HG02870 (cell line): ENCODE measurements around the gene SPIRE1.
"Not testable (repeated sequence)": the region's sequence is repeated elsewhere in the genome, so short reads cannot be mapped to it uniquely, and the experiment has no call there.

Experiments used
- ATAC-seq: cut with Tn5 transposase; IDR thresholded peaks from one replicate; pipeline ENCODE4 v1.9.1; 2021; ENCODE audit warnings: mild to moderate bottlenecking, moderate library complexity; ENCODE audit not compliant: unreplicated experiment

SPIRE1 gene

DNA sequence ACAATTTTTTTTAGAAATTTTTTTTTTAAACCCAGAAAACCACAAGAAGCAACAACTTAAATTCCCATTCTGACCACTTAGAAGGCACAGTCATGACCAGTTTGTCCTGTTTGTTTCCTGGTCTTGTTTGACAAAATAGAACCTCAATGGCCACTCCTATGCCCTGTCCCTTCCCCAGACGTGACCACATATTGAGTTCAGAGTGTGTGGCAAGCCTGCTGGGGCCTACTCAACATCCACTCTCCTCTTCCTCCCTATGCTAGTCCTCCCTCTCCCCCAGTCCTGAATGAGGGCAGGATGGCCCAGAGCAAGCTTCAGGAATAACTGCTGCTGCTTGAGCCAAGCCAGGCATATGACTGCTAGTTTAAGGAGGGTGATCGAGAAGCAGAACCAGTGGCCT, 160.6 kb downstream of the SPIRE1 start:
- no peak for ATAC-seq

DNA sequence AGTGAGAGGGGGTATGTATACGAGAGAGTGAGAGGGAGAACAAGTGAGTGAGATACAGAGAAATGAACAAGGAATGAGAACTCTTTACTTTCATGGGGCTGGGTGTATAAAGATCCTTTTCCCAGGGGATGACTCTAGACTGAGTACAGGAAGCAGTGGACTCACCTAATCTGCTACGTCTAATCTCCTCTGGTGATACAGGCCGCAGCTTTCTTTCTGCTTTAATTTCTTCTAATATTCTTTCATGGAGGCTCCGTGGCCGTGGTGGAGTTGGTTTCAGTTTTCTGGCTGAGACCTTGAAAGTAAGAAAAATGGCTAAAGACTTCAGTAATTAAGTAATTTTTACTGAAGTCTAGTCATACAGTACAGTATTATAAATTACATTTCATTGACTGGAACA, 165.0 kb downstream of the SPIRE1 start:
- ATAC-seq = no peak

DNA sequence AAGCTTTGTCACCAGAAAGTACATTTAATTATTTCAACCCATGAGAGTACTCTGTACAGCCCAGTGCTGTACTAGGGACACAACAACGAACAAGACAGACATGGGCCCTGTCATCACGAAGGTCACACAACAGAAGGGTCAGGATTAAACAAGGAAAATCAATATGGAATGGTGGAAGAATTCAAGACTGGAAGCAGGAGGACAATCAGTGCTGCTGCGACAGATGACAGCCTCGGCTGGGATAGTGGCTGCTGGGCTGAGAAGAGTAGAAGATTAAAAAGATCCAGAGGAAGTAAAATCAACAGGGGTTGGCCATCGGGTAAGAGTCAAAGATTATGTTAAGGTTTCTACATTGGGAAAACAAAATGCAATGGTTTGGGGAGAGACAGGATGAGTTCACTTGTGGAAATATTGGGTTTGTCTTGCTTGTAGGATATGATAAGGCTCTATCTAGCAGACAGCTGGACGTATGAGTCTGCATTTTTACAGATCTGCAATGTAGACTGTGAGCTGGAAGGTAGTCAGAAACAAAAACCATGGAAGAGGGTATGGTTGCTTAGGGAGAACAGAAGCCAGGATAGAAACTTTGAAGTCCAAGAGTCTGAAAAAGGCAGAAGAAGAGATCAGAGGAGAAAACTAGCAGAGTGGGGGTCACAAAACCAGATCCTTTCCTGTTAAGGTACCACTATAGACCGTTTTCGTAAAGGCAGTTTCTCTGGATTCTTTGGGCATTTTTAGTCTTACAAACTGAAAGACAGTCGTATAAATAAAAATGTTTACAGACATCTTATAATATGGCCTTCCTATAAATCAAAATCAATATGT, 166.1 kb downstream of the SPIRE1 start:
- no peak for ATAC-seq

DNA sequence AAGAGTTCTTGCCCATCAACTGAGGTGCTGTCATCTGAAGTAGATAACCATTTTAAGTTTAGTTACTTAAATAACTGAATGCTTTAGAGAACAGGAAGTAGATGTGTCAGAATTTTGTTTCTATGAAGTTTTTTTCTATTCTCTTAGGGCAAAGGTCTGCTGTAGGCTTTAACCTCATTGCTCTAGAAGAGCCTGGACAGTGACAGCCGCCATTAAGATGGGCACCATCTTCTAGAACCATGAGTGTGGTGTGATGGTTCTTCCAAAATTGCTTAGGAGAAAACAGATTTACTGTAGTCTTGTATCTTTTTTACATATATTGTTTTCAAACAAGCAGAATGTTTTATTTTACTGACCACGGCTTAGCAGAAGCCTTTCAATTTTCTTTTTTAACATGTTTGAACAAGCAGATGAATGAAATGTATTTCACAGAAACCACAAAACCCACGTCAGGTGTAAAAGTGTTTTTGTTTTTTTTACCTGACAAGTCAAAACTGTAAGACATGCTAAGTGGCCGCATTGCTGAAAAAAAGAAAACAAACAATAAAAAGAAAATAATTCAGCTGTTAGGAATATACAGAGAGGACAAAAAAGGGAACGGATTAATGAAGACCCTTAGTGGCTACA, 172.3 kb downstream of the SPIRE1 start:
- no peak for ATAC-seq

GRCh38 chr18:12481915-12482314, 176.0 kb downstream of the SPIRE1 start:
- ATAC-seq = not testable (repeated sequence)

DNA sequence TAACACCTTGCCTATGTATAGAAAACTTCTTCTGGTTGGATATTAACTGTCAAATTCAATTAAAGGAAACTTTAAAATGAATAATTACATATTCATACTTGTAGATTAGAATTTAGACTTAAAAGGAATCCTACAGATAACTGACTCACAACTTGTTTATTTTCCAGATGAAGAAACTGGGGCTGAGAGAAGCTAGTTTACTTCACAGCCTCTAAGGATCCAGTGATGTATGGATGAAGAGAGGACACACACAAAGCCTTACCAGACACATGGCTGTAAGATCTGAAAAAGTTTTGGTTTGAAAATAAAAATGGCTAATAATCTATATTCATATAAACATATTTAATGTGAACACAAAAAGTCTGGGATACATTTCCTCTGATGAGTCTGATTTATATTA, 177.9 kb downstream of the SPIRE1 start:
- no peak for ATAC-seq

- ATAC-seq = no peak
Observed at GRCh38 chr18:12479536-12479935, 178.4 kb downstream of the SPIRE1 start.

GRCh38 chr18:12478269-12479047, 179.4 kb downstream of the SPIRE1 start:
- ATAC-seq = no peak

DNA sequence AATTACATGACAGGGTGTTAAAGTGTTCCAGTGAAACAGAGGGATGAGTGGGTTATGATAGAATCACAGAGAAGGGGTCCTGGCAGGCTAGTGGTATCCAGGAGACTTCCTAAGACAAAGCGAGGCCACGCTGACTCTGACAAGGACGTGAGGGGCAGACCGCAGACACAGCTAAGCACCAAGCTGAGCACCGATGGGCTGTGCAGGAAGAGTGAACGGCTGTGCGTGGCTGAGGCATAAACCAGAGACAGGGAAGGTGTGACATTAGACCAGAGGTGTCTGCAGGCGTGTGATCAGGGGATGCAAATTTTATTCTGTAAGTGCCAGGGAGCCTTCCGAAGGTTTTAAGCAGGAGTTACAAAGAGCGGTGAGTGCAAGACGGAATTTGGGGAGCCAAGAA, 180.3 kb downstream of the SPIRE1 start:
- no peak for ATAC-seq

DNA sequence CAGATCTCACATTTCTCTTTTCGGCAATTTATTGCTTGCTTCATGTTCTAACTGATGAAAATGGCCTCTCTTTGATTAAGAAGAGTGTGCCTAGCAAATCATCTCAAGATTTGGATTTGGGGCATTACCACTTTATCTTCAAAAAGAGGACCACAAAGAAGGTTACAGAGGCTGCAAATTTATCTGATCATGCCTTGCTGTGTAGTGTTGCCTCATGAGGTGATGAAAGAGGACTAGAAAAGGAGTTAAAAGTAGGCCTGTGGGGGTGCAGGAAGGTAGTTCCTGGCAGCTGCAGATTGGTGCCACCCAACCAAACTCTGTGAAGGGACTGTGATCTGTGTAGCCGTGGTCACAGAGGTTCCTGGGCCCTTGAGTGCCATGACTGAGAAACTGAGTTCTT, 181.0 kb downstream of the SPIRE1 start:
- no peak for ATAC-seq

DNA sequence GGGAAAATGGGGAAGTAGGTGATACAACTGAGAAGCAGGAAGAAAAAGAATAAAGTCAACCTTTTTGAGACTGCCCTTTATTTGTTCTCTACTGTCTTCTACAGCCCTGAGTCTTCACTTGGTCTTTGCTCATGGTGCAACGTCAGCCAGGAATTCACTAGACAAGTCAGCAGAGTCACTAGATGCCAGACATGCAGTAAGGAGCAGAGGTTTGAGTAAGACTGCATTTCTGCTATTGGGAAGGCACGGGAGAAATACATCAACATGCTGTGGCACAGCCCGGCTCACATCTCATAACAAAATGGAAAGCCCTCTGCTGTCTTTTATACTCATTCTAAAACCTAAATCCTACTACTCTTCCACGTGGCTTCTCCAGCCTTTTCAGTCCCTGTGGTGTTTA, 183.0 kb downstream of the SPIRE1 start:
- no peak for ATAC-seq

- ATAC-seq = no peak
Observed at GRCh38 chr18:12474146-12474545, 183.8 kb downstream of the SPIRE1 start.

DNA sequence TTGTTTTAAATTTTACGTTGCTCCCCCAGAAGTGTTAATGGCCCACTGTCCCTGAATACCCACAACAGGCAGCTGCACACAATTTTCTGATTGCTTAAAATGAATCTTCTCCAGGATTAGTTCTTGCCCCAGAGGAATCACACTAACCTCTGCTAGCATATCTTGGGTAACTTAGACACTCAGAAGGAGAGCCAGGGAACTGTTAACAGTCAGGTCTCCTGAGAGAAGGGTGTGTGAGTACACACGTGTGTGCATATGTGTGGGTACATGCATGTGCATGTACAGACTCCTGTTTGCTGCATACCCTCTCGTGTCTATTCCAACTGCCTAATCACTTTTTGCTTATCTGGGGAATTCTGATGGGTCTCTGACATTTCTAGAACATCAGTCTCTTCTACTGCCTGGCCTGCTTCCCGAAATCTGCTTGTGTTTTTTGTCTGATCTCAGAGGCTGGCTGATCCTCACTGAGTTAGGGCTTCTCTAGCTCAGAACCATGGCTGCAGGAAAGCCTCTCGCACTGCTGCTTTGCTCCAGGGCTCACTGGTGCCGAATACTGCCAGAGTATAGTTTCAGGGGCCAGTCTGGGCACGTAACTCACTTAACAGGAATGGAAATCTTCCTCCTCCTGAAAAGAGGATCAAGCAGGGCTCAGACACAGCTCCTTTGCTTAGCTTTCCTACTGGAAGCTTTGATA, 187.4 kb downstream of the SPIRE1 start:
- ATAC-seq = no peak

GRCh38 chr18:12468445-12468844, 189.5 kb downstream of the SPIRE1 start:
- no peak for ATAC-seq

DNA sequence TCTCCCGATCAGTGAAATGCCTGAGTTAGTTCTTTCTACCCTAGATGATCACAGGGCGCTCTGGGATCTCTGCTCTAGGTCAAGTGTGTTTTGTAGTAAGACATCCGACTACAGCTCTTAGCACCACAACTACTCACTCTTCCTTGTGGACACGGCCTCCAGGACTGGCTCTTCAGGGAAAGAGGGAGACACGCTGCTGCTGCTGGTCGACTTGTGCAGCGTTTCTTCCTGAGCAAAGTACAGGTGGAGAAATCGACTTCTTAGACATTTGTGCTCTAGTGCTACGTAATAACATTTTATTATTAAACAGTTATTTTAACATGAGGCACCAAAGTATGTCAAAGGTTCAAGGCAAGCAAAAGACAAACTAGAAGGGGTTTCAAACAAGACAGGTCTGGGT, 193.2 kb downstream of the SPIRE1 start:
- no peak for ATAC-seq

DNA sequence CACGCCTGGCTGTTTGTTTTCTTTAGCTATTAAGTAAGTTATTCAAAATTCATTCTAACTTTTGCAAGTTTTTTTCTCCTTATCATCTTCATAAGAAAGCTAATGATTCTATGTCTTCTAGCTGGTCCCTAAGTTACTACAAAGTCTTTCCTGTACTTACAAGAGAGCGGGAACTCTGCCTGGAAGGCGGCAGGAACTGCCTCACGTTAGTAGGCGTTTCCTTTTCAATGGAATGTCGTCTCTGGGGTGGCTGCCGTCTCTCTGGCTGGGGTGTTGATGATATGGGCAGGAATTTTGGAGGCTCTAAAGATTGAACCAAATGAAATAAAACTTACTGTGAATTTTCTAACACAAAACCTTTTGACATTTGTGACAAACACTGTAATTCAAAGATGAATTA, 194.7 kb downstream of the SPIRE1 start:
- ATAC-seq = no peak

- ATAC-seq = no peak
Observed at GRCh38 chr18:12462242-12462641, 195.7 kb downstream of the SPIRE1 start.

- no peak for ATAC-seq
Observed at GRCh38 chr18:12461326-12461725, 196.6 kb downstream of the SPIRE1 start.

DNA sequence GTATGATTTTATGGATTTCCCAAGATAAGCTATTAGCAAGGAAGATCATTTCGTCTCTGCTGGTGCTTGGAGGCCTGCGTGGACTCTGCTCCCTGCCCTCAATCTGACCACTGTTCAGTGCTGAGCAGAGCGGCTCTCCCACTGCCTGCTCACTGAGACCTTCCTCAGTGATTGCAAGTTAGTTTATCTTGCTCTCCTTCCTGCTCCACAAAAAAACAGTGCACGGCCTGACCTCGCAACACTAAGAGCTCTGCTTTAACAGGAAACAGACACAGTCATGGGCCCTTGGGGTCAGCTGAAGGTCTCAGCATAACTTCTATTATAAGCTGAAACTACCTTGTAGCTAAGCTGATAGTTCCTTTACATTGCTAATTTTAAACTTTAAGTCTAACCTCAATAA, 197.0 kb downstream of the SPIRE1 start:
- no peak for ATAC-seq

GRCh38 chr18:12458771-12459170, 199.1 kb downstream of the SPIRE1 start:
- ATAC-seq = no peak

- no peak for ATAC-seq
Observed at GRCh38 chr18:12456441-12456840, 201.5 kb downstream of the SPIRE1 start.
